GM12892 (cell line): ENCODE results near the gene PTPRR.

ENCODE experiments used
- POLR2A ChIP-seq: IDR thresholded peaks from 2 replicates; pipeline ENCODE4 v1.6.1; 2011; ENCODE audit warnings: low read depth, low read length, control low read depth
- POLR2AphosphoS5 ChIP-seq: IDR thresholded peaks from 2 replicates; pipeline ENCODE4 v1.6.1; 2011; ENCODE audit warnings: low read depth, low read length, control low read depth
- TAF1 ChIP-seq: IDR thresholded peaks from 2 replicates; pipeline ENCODE4 v1.6.1; 2011; ENCODE audit warnings: low read depth, mild to moderate bottlenecking, control low read depth, low read length, borderline replicate concordance

DNA sequence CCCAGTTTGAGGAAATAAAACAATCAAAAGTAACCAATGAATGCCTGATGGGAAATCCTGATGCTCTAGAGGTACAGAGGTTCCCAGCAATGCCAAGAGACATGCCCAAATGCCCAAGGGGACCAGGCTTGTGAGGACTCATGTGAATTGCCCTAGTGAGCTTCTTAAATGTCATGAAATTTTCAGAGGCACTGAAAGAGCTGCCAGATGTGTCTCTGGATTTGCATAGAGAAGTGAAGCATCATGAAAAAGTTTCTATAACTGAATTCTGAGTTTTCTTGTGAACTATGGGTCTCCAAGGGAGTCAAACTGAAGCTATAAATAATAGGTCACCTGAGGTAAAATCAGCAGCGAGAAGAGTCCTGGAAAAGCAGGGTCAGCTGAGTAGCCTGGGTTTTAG is 9.9 kb downstream of the PTPRR start:
- no peak for TF ChIP-seq POLR2A
- TF ChIP-seq POLR2AphosphoS5: no peak
- no peak for TF ChIP-seq TAF1
